Adrenal gland (tissue), 5 donors: Measurements from ENCODE around the gene INHBB.

ENCODE experiments used
- POLR2A ChIP-seq, 2 donors: fragments of 450-650 bp; IDR thresholded peaks; one replicate each; pipeline ENCODE4 v1.6.1; 2017; ENCODE audit warnings: antibody characterized with exemption in 2 of 2, mild to moderate bottlenecking in 2 of 2, moderate library complexity in 1 of 2
- TF ChIP-seq, protein P1 (sequence below), 6 experiments: fragments of 450-650 bp in 4 of 6; fragments of 200-600 bp in 2 of 6; sonication (generic) in 1 of 6; IDR thresholded peaks; 1 replicate in 5 of 6; 2 replicates in 1 of 6; pipeline versions ENCODE4 v1.5.1 to v1.8.0; 2016 to 2021; ENCODE audit warnings: antibody characterized with exemption in 6 of 6, mild to moderate bottlenecking in 2 of 6, moderate library complexity in 1 of 6
- donor health status: DM: no; HTN: no; CAD: no.

- TF ChIP-seq, protein P1, sequence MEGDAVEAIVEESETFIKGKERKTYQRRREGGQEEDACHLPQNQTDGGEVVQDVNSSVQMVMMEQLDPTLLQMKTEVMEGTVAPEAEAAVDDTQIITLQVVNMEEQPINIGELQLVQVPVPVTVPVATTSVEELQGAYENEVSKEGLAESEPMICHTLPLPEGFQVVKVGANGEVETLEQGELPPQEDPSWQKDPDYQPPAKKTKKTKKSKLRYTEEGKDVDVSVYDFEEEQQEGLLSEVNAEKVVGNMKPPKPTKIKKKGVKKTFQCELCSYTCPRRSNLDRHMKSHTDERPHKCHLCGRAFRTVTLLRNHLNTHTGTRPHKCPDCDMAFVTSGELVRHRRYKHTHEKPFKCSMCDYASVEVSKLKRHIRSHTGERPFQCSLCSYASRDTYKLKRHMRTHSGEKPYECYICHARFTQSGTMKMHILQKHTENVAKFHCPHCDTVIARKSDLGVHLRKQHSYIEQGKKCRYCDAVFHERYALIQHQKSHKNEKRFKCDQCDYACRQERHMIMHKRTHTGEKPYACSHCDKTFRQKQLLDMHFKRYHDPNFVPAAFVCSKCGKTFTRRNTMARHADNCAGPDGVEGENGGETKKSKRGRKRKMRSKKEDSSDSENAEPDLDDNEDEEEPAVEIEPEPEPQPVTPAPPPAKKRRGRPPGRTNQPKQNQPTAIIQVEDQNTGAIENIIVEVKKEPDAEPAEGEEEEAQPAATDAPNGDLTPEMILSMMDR (IDR thresholded peaks at IDR 0.05) = no peak
- no peak for TF ChIP-seq POLR2A (IDR thresholded peaks at IDR 0.05)
Observed at GRCh38 chr2:120319686-120320317, 26.1 kb upstream of the INHBB start.
